ENCODE data around the gene UBN1.

DNA sequence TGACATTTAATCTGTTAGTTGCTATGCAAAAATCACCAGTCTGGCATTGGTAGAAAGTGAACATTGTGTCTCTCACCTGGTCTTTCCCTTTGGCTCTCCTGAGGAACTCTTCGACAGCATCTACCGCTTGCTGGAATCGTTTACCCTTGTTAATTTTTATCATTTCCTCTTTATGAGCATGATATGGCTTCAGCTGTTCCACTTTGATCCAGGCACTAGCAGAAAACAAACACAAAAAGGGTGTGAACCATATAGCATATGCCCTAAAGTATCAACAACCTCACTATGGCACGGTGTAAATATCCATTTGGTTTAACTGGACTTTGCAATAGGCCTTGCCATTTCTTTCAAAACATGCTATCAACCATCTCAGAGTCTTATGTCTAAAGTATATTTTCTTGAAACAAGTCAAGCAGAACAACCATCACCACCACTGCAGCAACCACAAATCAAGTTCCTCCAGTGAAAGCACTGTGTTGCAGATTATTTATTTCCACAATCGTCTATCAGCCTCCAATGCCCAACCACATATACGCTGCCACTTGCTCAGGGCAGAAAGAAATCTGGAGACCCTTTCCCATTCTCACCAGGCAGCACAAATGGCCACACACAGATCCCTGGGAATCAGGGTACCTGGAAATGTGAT, 14.5 kb upstream of the UBN1 start:
- TF ChIP-seq, protein P1, sequence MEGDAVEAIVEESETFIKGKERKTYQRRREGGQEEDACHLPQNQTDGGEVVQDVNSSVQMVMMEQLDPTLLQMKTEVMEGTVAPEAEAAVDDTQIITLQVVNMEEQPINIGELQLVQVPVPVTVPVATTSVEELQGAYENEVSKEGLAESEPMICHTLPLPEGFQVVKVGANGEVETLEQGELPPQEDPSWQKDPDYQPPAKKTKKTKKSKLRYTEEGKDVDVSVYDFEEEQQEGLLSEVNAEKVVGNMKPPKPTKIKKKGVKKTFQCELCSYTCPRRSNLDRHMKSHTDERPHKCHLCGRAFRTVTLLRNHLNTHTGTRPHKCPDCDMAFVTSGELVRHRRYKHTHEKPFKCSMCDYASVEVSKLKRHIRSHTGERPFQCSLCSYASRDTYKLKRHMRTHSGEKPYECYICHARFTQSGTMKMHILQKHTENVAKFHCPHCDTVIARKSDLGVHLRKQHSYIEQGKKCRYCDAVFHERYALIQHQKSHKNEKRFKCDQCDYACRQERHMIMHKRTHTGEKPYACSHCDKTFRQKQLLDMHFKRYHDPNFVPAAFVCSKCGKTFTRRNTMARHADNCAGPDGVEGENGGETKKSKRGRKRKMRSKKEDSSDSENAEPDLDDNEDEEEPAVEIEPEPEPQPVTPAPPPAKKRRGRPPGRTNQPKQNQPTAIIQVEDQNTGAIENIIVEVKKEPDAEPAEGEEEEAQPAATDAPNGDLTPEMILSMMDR (conservative IDR thresholded peaks at IDR 0.05; ENCODE audit: low read depth, low read length) = no peak
- TF ChIP-seq EZH2phosphoT487 (IDR thresholded peaks at IDR 0.05; ENCODE audit: borderline replicate concordance, low read length) = no peak

Measured in PC-3 (cell line).